H54 (cell line): Measurements from ENCODE around the gene OTOF.
A peak's percentile ranks its signal among the peaks of the same experiment; 100 is the strongest.

Source experiments
- DNase-seq: peaks from one replicate; pipeline ENCODE4 v3.0.0; 2011; ENCODE audit warnings: low spot score, mixed read lengths; ENCODE audit not compliant: insufficient read length
- FAIRE-seq: peaks from 3 replicates; lab custom pipeline; 2011; peaks lifted over from hg19 to GRCh38; lab: Jason Lieb, UNC
- POLR2A ChIP-seq: IDR thresholded peaks from 2 replicates; pipeline ENCODE4 v1.6.1; 2011; ENCODE audit warnings: low read depth, mild to moderate bottlenecking, low read length

OTOF gene

DNA sequence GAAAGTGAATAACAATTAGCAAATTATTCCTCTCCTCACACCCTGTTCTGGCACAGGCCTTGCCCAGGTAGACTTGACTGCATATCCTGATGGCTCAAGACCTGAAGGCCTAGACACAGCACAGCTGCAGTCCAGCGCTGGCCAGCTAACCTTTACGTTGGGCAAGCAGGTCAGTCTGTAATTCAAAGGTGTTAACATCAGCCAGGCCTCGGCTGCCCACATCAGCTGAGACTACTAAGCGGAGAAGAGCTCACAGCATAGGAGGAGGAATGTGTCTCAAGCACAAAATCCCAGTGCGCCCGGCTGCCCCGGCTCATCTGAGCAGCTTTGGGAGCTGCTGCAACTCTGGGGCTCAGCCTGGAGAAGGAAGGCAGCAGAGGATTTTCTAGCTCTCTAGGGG lies 33.5 kb upstream of the OTOF start:
- DNase-seq, result no peak
- FAIRE-seq, result no peak
- TF ChIP-seq POLR2A, result no peak

DNA sequence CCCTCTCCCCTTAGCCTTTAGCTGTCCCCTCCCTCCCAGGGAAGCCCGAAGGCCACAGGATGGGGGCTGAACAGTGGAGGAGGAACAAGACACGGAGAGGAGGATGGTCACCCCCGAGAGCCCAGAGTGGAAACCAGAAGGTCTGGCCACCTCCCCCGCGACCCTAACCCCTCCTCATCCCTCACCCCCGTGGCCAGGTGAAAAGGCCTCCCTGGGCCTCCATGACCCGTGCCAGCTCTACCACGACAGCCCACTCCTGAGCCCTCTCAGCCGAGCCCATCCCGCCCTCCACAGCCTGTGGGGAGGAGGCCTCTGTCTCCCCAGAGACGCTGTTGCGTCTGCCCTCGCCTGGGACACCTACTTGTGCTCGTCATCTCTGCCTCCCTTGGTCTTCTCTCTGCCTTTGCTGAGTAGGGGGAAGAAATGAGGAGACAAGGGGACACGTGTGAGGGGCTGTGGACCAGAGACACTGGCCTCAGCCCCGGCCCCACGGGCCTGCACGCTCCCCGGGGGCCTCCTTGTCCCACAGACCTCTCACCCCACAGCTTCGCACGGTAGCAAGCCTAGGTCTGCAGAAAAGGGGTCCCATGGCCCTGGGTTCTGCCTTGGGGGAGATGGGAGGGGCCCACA lies 32.5 kb upstream of the OTOF start:
- DNase-seq, result no peak
- no peak for FAIRE-seq
- no peak for TF ChIP-seq POLR2A

DNA sequence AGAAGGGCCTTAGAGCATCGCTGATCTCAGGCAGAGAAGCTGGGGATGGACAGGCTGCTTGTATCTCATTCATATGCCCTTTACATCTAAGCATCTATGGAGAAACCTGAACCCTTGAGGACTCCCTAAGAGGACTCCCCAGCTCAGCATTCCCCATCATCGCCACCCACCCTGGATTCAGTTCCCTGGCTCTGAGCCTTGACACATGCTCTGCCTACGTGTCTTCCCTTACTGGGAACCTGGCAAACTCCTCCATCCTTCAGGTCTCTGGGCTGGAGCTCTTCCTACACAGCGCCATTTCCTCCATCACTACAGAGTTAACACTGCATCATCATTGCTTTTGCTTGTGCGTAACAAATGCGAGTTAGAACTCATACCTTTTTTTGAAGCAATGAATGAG lies 31.2 kb upstream of the OTOF start:
- FAIRE-seq, result no peak
- DNase-seq, result no peak
- TF ChIP-seq POLR2A, result no peak

DNA sequence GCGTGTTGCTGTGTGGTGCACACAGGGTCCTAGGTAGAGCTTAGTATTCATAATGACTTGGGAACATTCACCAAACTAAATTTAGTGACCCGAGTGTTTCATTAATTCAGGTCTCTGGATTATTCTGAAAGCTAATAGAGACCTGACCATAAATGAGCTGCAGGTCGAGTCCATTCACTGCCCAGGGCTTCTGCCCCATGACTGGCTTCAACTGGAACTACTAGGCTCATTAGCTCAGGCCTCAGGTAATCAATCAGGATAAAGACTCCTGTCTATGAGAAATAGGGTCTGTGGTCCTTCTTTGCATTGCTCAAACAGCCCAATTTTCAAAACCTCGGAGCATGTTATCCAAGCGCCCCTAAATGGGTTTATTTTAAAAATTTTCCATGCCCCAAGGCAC lies 30.0 kb upstream of the OTOF start:
- FAIRE-seq, result no peak
- no peak for TF ChIP-seq POLR2A

DNA sequence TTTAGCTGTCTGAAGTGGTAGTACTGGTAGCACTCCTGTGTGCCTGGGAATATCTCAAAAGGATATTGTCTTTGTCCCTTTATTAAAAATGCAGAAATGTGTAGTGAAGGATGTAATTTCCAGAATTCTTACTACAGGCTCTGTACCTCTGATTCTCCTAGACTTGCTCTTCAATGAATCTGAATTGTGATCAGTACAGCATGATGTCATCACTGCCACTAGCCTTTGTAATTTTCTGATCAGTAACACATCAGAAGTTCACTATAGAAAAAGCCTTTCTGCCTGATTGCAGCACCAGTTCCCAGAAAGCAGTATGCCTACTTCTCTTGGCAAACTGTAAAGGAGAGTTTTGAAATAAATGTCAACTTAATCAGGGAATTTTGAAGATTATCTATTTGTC lies 29.2 kb upstream of the OTOF start:
- DNase-seq (no peak), FAIRE-seq (no peak)
- no peak for TF ChIP-seq POLR2A

More for the DNA sequence above, 30.0 kb upstream of the OTOF start:
- DNase-seq, result no peak

DNA sequence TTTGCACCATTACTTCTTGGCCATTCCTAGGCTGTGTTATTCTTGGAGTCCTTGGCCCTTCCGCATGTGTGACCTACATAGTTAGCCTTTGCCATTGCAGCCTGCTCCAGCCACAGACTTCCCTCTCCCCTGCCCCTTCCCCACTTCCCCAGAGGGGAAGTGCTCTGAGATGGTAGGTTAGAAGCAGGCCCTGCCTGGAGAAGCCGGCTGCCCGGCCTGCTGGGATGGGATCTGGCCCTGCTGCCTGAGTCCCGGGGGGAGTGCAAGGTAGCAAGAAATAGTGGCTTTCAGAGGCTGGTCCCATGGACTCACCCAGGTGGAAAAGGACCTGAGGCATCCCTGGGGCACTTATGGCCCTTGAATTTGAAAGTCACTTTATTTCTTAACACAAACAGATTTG lies 28.4 kb upstream of the OTOF start:
- FAIRE-seq, result no peak

DNA sequence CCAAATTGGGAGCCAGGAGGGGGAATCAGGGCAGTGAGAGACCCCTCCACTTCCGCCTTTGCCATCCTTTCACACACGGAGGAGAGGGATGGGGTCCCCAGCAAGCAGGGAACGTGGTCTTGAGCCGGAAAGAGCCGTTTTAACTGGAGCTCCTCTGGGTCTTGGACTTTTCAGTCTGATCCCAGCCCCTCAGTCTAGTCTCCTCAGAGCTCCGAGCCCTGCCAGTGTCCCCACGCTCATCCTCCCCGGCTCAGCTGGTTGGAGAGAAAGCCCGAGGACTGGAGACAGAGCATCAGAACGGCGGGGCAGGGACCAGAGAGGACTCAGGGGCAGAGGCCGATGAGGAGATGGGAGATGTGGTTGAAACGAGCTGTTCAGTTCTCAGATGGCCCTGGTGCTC lies 26.1 kb upstream of the OTOF start:
- no peak for TF ChIP-seq POLR2A
- no peak for DNase-seq
- FAIRE-seq, result no peak

More for the DNA sequence above, 28.4 kb upstream of the OTOF start:
- no peak for DNase-seq
- TF ChIP-seq POLR2A, result no peak

DNA sequence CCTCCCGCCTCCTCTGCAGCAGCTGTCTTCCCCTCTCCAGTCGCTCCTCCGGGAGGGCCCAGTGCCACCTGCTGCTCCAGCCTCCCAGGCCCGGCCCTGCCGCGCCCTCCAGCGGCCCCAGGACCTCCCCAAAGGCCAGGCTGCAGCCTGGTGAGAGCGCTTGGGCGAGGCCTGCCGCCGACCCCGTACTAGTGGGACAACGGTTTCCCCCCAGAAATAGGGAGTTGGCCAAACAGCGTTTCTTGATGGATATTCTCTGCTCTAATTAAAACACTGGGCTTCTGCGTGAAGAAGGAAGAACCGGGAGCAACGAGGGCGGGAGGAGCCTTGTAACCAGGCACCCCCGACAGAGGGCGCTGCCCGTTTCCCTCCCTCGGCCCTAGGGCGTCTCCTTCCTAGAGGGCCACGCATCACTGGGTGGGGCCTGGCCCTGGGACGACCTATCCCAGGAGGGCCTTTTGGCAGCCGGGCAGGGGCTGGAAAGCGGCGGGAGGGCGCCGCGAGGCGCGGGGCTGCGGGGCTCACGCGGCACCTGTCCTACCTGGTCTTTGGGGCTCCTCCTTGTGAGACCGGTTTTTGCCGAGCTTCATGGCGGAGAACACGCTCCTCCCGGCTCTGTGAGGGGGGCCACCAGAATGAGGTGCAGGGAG lies 25.4 kb upstream of the OTOF start:
- DNase-seq (peak; percentile 80), FAIRE-seq (no peak)
- TF ChIP-seq POLR2A, result 0 out of 2 replicates have a peak, but pooled peaks have one; percentile 16

DNA sequence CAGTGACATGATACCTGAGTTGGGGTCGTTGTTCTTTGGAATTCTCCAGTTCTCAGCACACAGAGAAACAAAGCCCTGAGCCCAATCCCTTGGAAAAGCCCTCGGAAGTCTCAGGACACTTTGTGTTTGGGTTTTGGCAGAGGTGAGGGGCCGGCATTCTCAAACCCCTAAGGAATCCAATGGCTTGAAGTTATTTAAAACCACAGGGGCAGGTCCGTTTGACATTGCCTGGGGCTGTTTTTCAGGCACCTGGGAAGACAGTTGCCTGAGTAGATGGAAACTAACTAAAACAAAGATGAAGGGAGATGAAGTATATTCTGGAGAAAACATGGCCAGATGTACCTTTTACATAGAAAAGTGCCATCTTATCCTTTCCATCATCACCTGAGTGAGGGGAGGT lies 22.5 kb upstream of the OTOF start:
- no peak for TF ChIP-seq POLR2A
- no peak for DNase-seq
- no peak for FAIRE-seq

DNA sequence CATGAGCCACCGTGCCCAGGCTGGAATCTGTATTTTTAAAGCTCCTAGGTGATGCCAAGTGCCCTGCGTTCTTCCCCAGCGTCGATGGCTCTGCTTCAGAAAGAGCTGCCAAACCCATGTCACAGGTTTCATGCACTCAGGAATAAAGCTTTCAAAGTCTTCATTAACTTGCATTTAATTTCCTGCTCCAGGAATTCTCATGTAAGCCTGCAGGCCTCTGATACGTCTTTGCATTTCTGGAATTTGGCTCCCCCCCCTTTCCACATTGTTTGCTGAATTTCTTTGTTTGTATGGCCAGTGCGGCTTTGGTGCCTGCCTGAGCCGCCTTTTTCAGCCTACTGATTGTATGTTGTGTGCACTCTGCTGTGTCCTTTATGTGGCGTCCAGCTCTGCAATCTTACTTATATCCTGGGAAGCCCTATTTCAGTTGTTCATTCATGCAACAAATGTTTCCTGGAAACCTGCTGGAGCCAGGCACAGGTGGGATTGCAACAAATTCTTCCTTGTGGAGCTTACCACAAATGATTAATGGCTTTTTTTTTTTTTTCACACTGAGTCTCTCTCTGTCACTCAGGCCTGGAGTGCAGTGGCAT lies 17.9 kb upstream of the OTOF start:
- DNase-seq, result no peak
- TF ChIP-seq POLR2A, result no peak
- FAIRE-seq, result no peak

DNA sequence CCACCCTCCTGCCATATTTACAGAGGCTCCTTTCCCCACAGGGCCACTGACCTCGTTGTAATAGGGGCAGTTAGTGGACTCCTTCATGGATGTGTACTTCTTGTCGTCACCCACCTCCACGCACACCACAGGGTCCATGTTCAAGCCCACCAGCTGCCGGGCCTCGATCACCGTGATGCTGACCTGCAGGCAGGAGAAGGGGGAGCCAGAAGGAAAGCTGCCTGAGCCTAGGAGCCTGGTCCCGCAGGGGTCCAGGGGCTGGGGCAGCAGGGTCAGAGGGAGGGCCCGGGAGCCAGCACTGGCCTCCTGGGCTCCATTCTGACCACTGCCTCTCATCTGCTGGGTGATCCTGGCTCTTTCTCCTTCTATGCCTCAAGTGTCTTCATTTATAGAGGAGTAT lies 17.0 kb upstream of the OTOF start:
- no peak for DNase-seq
- no peak for FAIRE-seq
- TF ChIP-seq POLR2A, result no peak

DNA sequence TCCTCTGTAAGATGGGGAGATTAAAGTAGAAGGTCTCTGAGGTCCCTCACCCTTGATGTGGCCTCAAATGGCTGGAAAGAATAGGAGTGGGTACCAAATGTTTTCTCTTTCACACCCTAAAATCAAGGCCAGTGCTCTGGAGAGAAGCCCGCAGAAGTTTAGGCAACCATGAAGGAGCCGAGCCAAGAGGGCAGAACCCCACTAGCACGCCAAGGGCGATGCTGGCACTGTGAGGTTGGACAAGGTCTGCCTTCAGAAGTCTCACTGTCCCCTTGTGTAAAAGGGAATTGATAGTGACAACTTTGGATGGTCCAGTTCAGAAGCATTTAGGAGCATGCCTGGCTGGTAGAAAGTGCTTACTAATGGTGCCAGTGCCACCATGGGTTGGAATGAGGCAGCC lies 16.3 kb upstream of the OTOF start:
- TF ChIP-seq POLR2A, result no peak
- FAIRE-seq, result no peak
- no peak for DNase-seq

DNA sequence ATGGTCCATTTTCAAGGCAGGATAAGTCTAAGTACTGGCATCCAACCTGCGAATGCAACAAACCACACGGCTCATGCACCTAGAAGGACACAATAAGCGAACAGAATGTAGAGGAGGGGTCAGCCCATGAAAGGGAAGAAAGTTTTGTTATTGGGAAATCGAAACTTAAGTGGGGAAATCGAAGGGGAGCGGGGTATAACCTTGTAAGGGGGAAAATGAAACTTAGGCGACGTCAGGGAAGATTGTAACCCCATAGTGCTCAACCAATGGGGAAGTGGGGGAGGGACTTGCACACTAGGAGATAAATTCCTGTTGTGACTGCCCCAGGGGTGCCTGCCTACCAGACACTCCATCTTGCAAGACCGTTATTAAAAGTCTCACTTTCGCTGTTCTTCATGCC lies 15.6 kb upstream of the OTOF start:
- FAIRE-seq, result no peak
- no peak for DNase-seq
- TF ChIP-seq POLR2A, result no peak

DNA sequence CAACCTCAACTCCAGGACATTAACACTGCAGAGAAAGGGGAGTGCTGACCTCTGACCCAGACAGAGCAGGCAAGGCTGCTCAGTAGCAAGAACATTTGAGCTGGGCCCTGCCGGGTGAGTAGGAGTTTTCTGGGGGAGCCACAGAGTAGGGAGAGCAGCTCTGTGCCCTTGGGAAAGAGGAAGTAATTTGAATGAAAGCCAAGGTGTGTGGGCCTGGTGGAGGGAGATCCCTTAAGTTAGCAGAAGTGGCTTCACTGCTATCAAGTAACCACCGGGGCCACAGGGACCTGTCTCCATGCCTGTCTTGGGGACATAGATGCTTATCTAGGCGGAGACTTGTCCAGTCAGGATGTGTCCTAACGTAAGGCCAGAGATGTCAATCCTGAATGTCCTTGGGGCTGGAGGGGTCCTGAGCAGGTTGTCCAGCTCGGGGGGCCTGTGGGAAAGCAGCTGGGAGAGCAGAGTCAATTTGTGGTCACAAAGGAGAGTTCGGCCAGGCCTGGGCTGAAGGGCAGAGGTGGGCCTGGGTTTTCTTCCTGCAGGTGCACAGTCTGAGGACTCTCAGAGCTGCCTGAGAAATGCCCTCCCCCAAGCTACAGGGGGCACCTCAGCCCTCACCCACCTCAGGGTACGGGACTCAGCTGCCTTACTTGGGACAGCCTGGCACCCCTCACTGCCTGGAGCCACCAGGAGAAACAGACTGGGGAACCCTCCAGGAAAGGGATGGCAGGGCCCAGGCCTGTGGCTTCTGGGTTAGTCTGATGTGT lies 15.0 kb upstream of the OTOF start:
- TF ChIP-seq POLR2A, result no peak
- DNase-seq (no peak), FAIRE-seq (no peak)
